Measurements from ENCODE around the gene FANK1.
"Not testable (repeated sequence)": the region's sequence is repeated elsewhere in the genome, so short reads cannot be mapped to it uniquely, and the experiment has no call there.

GRCh38 chr10:125897317-125897716 lies 953 bp downstream of the FANK1 start:
- not testable (repeated sequence) for TF ChIP-seq CTCF, POLR2A (IDR thresholded peaks at IDR 0.05)
